Upper lobe of left lung (tissue), 6 donors: ENCODE data around the gene AZU1. TPM values are rescaled to one million over a fixed set of nuclear protein-coding genes. Genes with fewer than 3 reads are reported as not detected.

Source experiments
- ATAC-seq, 2 donors: fragments of 200-7000 bp; cut with Tn5 transposase; one replicate each; pipeline ENCODE4 v1.9.1; 2022; ENCODE audit warnings: mild to moderate bottlenecking in 2 of 2, moderate library complexity in 2 of 2; ENCODE audit not compliant: low FRiP score in 2 of 2
- DNase-seq, 2 donors: peaks; one replicate each; pipeline ENCODE4 v3.0.0-alpha.2; 2019 to 2020
- H3K27ac ChIP-seq, 4 donors: fragments of 200-600 bp; sonication (generic); one replicate each; pipeline ENCODE4 v1.5.1; 2016 to 2019
- H3K27me3 ChIP-seq, 4 donors: fragments of 200-600 bp; sonication (generic); one replicate each; pipeline ENCODE4 v1.5.1; 2017 to 2019
- H3K36me3 ChIP-seq, 4 donors: fragments of 200-600 bp; sonication (generic); one replicate each; pipeline ENCODE4 v1.5.1; 2016 to 2019
- H3K4me1 ChIP-seq, 4 donors: fragments of 200-600 bp; sonication (generic); one replicate each; pipeline ENCODE4 v1.5.1; 2018 to 2019
- H3K4me3 ChIP-seq, 4 donors: fragments of 200-600 bp; sonication (generic); one replicate each; pipeline ENCODE4 v1.5.1; 2017 to 2019; ENCODE audit warnings: mild to moderate bottlenecking in 2 of 4, moderate library complexity in 1 of 4
- H3K9me3 ChIP-seq, 4 donors: fragments of 200-600 bp; sonication (generic); one replicate each; pipeline ENCODE4 v1.5.1; 2018 to 2019
- EP300 ChIP-seq, 4 donors: sonication (generic); formaldehyde crosslinking; IDR thresholded peaks; one replicate each; pipeline ENCODE4 v1.5.1; 2017; ENCODE audit warnings: antibody characterized with exemption in 4 of 4, control low read depth in 2 of 4
- POLR2A ChIP-seq, 4 donors: fragments of 450-650 bp; IDR thresholded peaks; one replicate each; pipeline ENCODE4 v1.5.1; 2016 to 2017; ENCODE audit warnings: antibody characterized with exemption in 4 of 4, mild to moderate bottlenecking in 2 of 4
- POLR2AphosphoS5 ChIP-seq, 2 donors: sonication (generic); formaldehyde crosslinking; IDR thresholded peaks; one replicate each; pipeline ENCODE4 v1.5.1; 2017; ENCODE audit warnings: antibody characterized with exemption in 2 of 2
- WGBS, 2 donors: methylation state at CpG; one replicate each; pipeline ENCODE4 v1.1.5; 2017 to 2018; 5-methylcytosine and 5-hydroxymethylcytosine counted together
- total RNA-seq, 6 donors: library from RNA; depleted of rRNA in 4 of 6; stranded (reverse); fragments of >200 nt in 4 of 6; gene quantifications; one replicate each; pipeline versions ENCODE4 v1.1.0 to v1.2.1, GENCODE V29; 2016 to 2021
- TF ChIP-seq, protein P1 (sequence below), 6 experiments: fragments of 450-650 bp in 4 of 6; fragments of 200-600 bp in 2 of 6; sonication (generic) in 2 of 6; IDR thresholded peaks; one replicate each; pipeline ENCODE4 v1.5.1; 2016 to 2019; ENCODE audit warnings: antibody characterized with exemption in 6 of 6
- donor health status: DM: no; HTN: no; CAD: no; lungs with moderate emphysema.
- donor health status: DM: no; HTN: yes; CAD: no; lungs with severe emphysema.

AZU1 gene, protein sequence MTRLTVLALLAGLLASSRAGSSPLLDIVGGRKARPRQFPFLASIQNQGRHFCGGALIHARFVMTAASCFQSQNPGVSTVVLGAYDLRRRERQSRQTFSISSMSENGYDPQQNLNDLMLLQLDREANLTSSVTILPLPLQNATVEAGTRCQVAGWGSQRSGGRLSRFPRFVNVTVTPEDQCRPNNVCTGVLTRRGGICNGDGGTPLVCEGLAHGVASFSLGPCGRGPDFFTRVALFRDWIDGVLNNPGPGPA
- 10 to 100 TPM in 1 of 6 donors, 1 to 10 TPM in 5; 2.0 to 13.6 (median 5.3) TPM for total RNA-seq

DNA sequence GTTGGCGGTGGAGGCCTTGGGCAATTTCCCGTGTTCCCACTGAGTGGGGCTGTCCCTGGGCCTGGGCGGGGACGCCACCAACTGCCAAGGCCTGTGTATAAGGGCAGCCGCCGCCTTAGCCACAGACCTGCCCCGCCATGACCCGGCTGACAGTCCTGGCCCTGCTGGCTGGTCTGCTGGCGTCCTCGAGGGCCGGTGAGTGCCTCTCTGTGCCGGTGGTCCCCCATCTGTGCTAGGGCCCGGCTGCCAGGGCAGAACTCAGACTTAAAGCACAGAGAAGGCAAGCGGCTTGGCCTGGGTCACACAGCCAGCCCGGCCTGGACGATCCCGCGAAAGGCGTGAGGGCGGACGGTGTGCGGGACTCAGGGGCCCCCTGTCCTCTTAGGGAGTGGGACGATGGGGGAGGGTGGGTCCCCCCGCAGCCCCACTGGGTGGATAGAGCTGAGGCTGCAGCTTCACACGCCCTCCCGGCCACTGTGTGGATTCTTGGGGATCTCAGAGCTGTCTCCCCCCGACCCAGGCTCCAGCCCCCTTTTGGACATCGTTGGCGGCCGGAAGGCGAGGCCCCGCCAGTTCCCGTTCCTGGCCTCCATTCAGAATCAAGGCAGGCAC, at the start of gene AZU1:
TSS of gene AZU1 (plus strand) at position 128 of the 612 bp plus-strand sequence. CDS start at position 138, 10 bp downstream.
- peak; percentile 61 to 81 for DNase-seq
- WGBS, 2 donors = 47 to 49% methylated on average over 7 to 20 of the region's 33 CpGs
- TF ChIP-seq EP300 (IDR thresholded peaks at IDR 0.05) (no peak), POLR2AphosphoS5 (IDR thresholded peaks at IDR 0.05) (no peak), POLR2A (IDR thresholded peaks at IDR 0.05) (no peak)
- TF ChIP-seq, protein P1, sequence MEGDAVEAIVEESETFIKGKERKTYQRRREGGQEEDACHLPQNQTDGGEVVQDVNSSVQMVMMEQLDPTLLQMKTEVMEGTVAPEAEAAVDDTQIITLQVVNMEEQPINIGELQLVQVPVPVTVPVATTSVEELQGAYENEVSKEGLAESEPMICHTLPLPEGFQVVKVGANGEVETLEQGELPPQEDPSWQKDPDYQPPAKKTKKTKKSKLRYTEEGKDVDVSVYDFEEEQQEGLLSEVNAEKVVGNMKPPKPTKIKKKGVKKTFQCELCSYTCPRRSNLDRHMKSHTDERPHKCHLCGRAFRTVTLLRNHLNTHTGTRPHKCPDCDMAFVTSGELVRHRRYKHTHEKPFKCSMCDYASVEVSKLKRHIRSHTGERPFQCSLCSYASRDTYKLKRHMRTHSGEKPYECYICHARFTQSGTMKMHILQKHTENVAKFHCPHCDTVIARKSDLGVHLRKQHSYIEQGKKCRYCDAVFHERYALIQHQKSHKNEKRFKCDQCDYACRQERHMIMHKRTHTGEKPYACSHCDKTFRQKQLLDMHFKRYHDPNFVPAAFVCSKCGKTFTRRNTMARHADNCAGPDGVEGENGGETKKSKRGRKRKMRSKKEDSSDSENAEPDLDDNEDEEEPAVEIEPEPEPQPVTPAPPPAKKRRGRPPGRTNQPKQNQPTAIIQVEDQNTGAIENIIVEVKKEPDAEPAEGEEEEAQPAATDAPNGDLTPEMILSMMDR (IDR thresholded peaks at IDR 0.05) = no peak

DNA sequence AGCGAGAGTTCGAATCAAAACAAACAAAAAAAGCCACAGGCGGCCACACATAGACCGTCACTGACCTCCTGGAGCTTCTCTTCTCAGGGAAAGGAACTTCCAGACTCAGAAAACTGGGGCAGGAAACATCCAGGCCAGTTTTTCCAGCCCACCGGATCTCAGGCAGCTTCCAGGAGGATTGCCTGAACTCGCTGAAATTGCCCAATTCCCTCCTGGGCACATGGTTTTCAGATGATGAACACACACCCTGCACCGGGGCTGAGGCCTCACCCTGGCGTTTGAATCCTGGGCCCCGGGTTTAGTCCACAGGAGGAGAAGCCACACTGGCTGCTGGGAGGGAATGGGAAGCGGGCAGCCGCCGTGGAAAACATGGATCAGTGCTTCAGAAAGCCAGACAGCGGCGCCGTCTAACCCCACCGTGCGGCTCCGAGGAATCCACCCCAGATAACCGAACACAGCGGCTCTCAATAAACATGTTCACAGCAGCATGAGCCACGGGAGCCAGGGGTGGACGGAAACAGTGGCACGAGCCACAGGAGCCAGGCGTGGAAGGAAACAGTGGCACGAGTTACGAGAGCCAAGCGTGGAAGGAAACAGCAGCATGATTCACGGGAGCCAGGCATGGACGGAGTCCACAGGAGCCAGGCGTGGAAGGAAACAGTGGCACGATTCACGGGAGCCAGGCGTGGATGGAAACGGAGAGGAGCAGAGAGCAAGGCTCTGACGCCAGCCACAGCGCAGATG, 48.6 kb upstream of the AZU1 start:
- peak overlapping the region; percentile 61 to 75 (median 66) for H3K27ac ChIP-seq
- peak in 1 of 2 donors; percentile 63 for DNase-seq

More for the DNA sequence above, at the start of gene AZU1:
- peak within 1 kb of the TSS in 1 of 4 donors; percentile 26 for H3K27ac ChIP-seq
- no peaks in the 10 kb centered on the region for H3K36me3 ChIP-seq
- peaks cover 11 to 27% (median 19%) of the 10 kb centered on the region in 4 donors for H3K4me1 ChIP-seq
- peak; percentile 54 to 64 for ATAC-seq
- no peak within 1 kb of the TSS for H3K4me3 ChIP-seq
- H3K27me3 ChIP-seq = peaks cover 0 to 4% (median 0%) of the 10 kb centered on the region in 4 donors
- H3K9me3 ChIP-seq = no peaks in the 10 kb centered on the region

DNA sequence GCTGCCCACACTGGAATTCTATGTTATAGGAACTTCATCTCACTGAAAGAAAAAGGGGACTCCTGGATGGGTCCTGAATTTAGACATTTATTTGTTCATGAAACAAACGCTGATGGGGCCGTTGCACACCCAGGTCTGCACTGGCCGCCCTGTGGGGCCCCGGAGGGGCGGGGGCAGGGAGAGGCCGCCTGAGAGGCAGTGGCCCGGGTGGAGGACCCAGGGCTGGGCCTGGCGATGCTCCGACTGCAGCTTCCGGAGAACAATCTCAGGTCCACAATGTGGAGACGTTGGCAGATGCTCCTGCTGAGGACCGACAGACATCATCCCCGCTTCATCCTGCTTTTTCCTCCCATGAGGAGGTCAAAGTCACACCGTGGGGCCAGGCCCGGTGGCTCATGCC, 46.7 kb upstream of the AZU1 start:
- H3K4me1 ChIP-seq = peaks cover 32 to 52% (median 41%) of the 10 kb centered on the region in 4 donors
- peak overlapping the region in 1 of 4 donors; percentile 49 for H3K4me3 ChIP-seq
- WGBS, 2 donors = 61 to 77% methylated on average over 7 to 15 of the region's 15 CpGs
- H3K27ac ChIP-seq = peak overlapping the region in 3 of 4 donors; percentile 21 to 87 (median 85)
- DNase-seq = no peak
- H3K36me3 ChIP-seq = no peaks in the 10 kb centered on the region
- no peaks in the 10 kb centered on the region for H3K27me3 ChIP-seq
- no peak for TF ChIP-seq EP300 (IDR thresholded peaks at IDR 0.05)
- TF ChIP-seq, protein P1 (IDR thresholded peaks at IDR 0.05) = no peak
- no peak for TF ChIP-seq POLR2AphosphoS5 (IDR thresholded peaks at IDR 0.05)
- TF ChIP-seq POLR2A (IDR thresholded peaks at IDR 0.05) = no peak
- ATAC-seq = no peak
- no peaks in the 10 kb centered on the region for H3K9me3 ChIP-seq

More for the DNA sequence above, 48.6 kb upstream of the AZU1 start:
- H3K4me1 ChIP-seq = peaks cover 28 to 43% (median 34%) of the 10 kb centered on the region in 4 donors
- H3K27me3 ChIP-seq = no peaks in the 10 kb centered on the region
- no peak overlapping the region for H3K4me3 ChIP-seq
- TF ChIP-seq POLR2AphosphoS5 (IDR thresholded peaks at IDR 0.05) (peak in 1 of 2 donors; percentile 32), POLR2A (IDR thresholded peaks at IDR 0.05) (no peak)
- H3K36me3 ChIP-seq = no peaks in the 10 kb centered on the region
- 62 to 63% methylated on average over 29 to 34 of the region's 36 CpGs for WGBS, 2 donors
- peak; percentile 44 to 77 for ATAC-seq
- no peaks in the 10 kb centered on the region for H3K9me3 ChIP-seq

DNA sequence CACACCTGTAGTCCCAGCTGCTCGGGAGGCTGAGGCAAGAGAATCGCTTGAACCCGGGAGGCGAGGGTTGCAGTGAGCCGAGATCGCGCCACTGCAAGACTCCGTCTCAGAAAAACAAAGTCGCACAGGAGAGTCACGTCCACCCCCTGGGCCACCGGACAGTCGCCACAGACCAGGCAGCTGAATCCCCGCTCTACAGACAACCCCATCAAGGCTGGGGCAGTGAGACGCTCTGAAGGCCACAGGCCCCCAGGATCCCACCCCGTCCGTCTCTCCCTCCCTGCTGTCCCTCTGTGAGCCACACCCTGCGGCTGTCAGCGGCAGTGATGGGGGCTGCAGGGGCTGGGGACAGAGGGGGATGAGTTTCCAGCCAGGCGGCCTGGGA, 45.8 kb upstream of the AZU1 start:
- H3K36me3 ChIP-seq = no peaks in the 10 kb centered on the region
- H3K4me3 ChIP-seq = peak overlapping the region; percentile 29 to 49 (median 40)
- peaks cover 32 to 52% (median 41%) of the 10 kb centered on the region in 4 donors for H3K4me1 ChIP-seq
- DNase-seq = no peak
- peak in 1 of 2 donors; percentile 16 for ATAC-seq
- TF ChIP-seq POLR2A (IDR thresholded peaks at IDR 0.05) (no peak), EP300 (IDR thresholded peaks at IDR 0.05) (no peak), POLR2AphosphoS5 (IDR thresholded peaks at IDR 0.05) (no peak)
- TF ChIP-seq, protein P1 (IDR thresholded peaks at IDR 0.05) = no peak
- H3K27me3 ChIP-seq = no peaks in the 10 kb centered on the region
- 82 to 89% methylated on average over 16 to 19 of the region's 19 CpGs for WGBS, 2 donors
- H3K9me3 ChIP-seq = no peaks in the 10 kb centered on the region
- H3K27ac ChIP-seq = peak overlapping the region; percentile 79 to 87 (median 84)
